Astrocyte (in vitro differentiated cells and primary cell): ENCODE measurements around the gene LACTB. TPM values are rescaled to one million over a fixed set of nuclear protein-coding genes. Genes with fewer than 3 reads are reported as not detected.

Experiments
- DNase-seq: peaks from one replicate; pipeline ENCODE4 v3.0.0-alpha.2; 2010; ENCODE audit warnings: low read depth
- FAIRE-seq: peaks from 2 replicates; lab custom pipeline; 2011; peaks lifted over from hg19 to GRCh38; lab: Jason Lieb, UNC
- H2AFZ ChIP-seq: 2 replicates; pipeline ENCODE4 v1.6.0; 2012; ENCODE audit warnings: low read depth, low read length, inconsistent platforms
- H3K27ac ChIP-seq: 2 replicates; pipeline ENCODE4 v1.5.1; 2011; ENCODE audit warnings: low read depth, low read length, inconsistent platforms
- H3K27me3 ChIP-seq: 2 replicates; pipeline ENCODE4 v1.6.0; 2011; ENCODE audit warnings: low read length, inconsistent platforms; ENCODE audit not compliant: insufficient read depth
- H3K36me3 ChIP-seq: 2 replicates; pipeline ENCODE4 v1.5.1; 2011; ENCODE audit warnings: low read length, inconsistent platforms; ENCODE audit not compliant: insufficient read depth
- H3K4me1 ChIP-seq: 2 replicates; pipeline ENCODE4 v1.5.1; 2011; ENCODE audit warnings: low read length, inconsistent platforms; ENCODE audit not compliant: insufficient read depth
- H3K4me2 ChIP-seq: 2 replicates; pipeline ENCODE4 v1.6.0; 2012; ENCODE audit warnings: low read length, inconsistent platforms
- H3K4me3 ChIP-seq: 2 replicates; pipeline ENCODE4 v1.5.1; 2011; ENCODE audit warnings: low read depth, mild to moderate bottlenecking, low read length, inconsistent platforms; ENCODE audit not compliant: insufficient read depth
- H3K79me2 ChIP-seq: 2 replicates; pipeline ENCODE4 v1.6.0; 2012; ENCODE audit warnings: mild to moderate bottlenecking, low read length, inconsistent platforms; ENCODE audit not compliant: insufficient read depth
- H3K9ac ChIP-seq: 2 replicates; pipeline ENCODE4 v1.6.0; 2012; ENCODE audit warnings: mild to moderate bottlenecking, low read length, inconsistent platforms
- H3K9me3 ChIP-seq: 2 replicates; pipeline ENCODE4 v1.5.1; 2012; ENCODE audit warnings: low read depth, mild to moderate bottlenecking, low read length, inconsistent platforms; ENCODE audit not compliant: insufficient read depth
- H4K20me1 ChIP-seq: 2 replicates; pipeline ENCODE4 v1.6.0; 2012; ENCODE audit warnings: low read length, inconsistent platforms; ENCODE audit not compliant: insufficient read depth
- H3K27ac Mint-ChIP-seq: one replicate; pipeline ENCODE4 v1.8.0; 2021; ENCODE audit warnings: mild to moderate bottlenecking, mixed read lengths; ENCODE audit not compliant: unreplicated experiment
- H3K27me3 Mint-ChIP-seq: one replicate; pipeline ENCODE4 v1.8.0; 2021; ENCODE audit warnings: low read depth, mixed read lengths; ENCODE audit not compliant: unreplicated experiment
- H3K36me3 Mint-ChIP-seq: one replicate; pipeline ENCODE4 v1.8.0; 2021; ENCODE audit warnings: low read depth, mixed read lengths; ENCODE audit not compliant: unreplicated experiment
- H3K4me1 Mint-ChIP-seq: one replicate; pipeline ENCODE4 v1.8.0; 2021; ENCODE audit warnings: low read depth, mixed read lengths; ENCODE audit not compliant: unreplicated experiment
- H3K4me3 Mint-ChIP-seq: one replicate; pipeline ENCODE4 v1.8.0; 2021; ENCODE audit warnings: mild to moderate bottlenecking, moderate library complexity, mixed read lengths; ENCODE audit not compliant: unreplicated experiment
- H3K9me3 Mint-ChIP-seq: one replicate; pipeline ENCODE4 v1.8.0; 2021; ENCODE audit warnings: mild to moderate bottlenecking, mixed read lengths; ENCODE audit not compliant: unreplicated experiment
- CTCF ChIP-seq: IDR thresholded peaks from 2 replicates; pipeline ENCODE4 v1.5.1; 2011; ENCODE audit warnings: low read depth, mild to moderate bottlenecking, inconsistent platforms, low read length, moderate library complexity; ENCODE audit not compliant: insufficient read depth
- EZH2 ChIP-seq: IDR thresholded peaks from 2 replicates; pipeline ENCODE4 v1.6.1; 2012; ENCODE audit warnings: mild to moderate bottlenecking, low read length, inconsistent platforms; ENCODE audit not compliant: insufficient read depth
- total RNA-seq: library from RNA; stranded (reverse); gene quantifications from 2 replicates; pipeline ENCODE4 v1.2.1, GENCODE V29; 2021

The LACTB gene
- total RNA-seq, 1 donor from 2014 or later = 29.8 TPM

GRCh38 chr15:63083541-63083940 is 38.1 kb upstream of the LACTB start:
- peaks cover 32% of the 10 kb centered on the region for H3K4me1 Mint-ChIP-seq
- DNase-seq = no peak
- TF ChIP-seq CTCF (no peak), EZH2 (no peak)

GRCh38 chr15:63084806-63085205 is 36.9 kb upstream of the LACTB start:
- no peak overlapping the region for H3K4me2 ChIP-seq
- H4K20me1 ChIP-seq = no peaks in the 10 kb centered on the region
- Mint-ChIP-seq H3K4me3 (no peak overlapping the region), H3K9me3 (peaks cover 4% of the 10 kb centered on the region), H3K27ac (no peak overlapping the region), H3K36me3 (no peaks in the 10 kb centered on the region), H3K4me1 (peaks cover 36% of the 10 kb centered on the region), H3K27me3 (no peaks in the 10 kb centered on the region)
- no peak overlapping the region for H3K9ac ChIP-seq
- no peak for FAIRE-seq
- H3K27me3 ChIP-seq = no peaks in the 10 kb centered on the region
- TF ChIP-seq EZH2 (no peak), CTCF (no peak)
- no peak overlapping the region for H3K27ac ChIP-seq
- no peak overlapping the region for H2AFZ ChIP-seq
- H3K36me3 ChIP-seq = no peaks in the 10 kb centered on the region
- H3K4me3 ChIP-seq = no peak overlapping the region
- H3K79me2 ChIP-seq = no peaks in the 10 kb centered on the region
- no peak for DNase-seq
- no peaks in the 10 kb centered on the region for H3K9me3 ChIP-seq
- peaks cover 23% of the 10 kb centered on the region for H3K4me1 ChIP-seq

More at GRCh38 chr15:63083541-63083940, 38.1 kb upstream of the LACTB start:
- Histone ChIP-seq H3K4me2 (no peak overlapping the region), H3K79me2 (no peaks in the 10 kb centered on the region), H3K27me3 (no peaks in the 10 kb centered on the region), H3K9ac (no peak overlapping the region), H3K4me1 (peaks cover 13% of the 10 kb centered on the region), H2AFZ (no peak overlapping the region), H3K36me3 (no peaks in the 10 kb centered on the region), H3K9me3 (no peaks in the 10 kb centered on the region), H3K4me3 (no peak overlapping the region), H4K20me1 (no peaks in the 10 kb centered on the region), H3K27ac (no peak overlapping the region)
- no peak for FAIRE-seq
- Mint-ChIP-seq H3K27ac (no peak overlapping the region), H3K36me3 (no peaks in the 10 kb centered on the region), H3K9me3 (peaks cover 4% of the 10 kb centered on the region), H3K4me3 (no peak overlapping the region), H3K27me3 (no peaks in the 10 kb centered on the region)

- Histone ChIP-seq H3K4me3 (no peak overlapping the region), H3K79me2 (no peaks in the 10 kb centered on the region), H3K4me2 (no peak overlapping the region), H3K9me3 (no peaks in the 10 kb centered on the region), H2AFZ (no peak overlapping the region), H4K20me1 (no peaks in the 10 kb centered on the region), H3K36me3 (no peaks in the 10 kb centered on the region), H3K9ac (no peak overlapping the region), H3K4me1 (peaks cover 18% of the 10 kb centered on the region), H3K27me3 (no peaks in the 10 kb centered on the region), H3K27ac (no peak overlapping the region)
- Mint-ChIP-seq H3K27ac (no peak overlapping the region), H3K4me3 (no peak overlapping the region), H3K27me3 (no peaks in the 10 kb centered on the region), H3K9me3 (peaks cover 4% of the 10 kb centered on the region), H3K36me3 (no peaks in the 10 kb centered on the region), H3K4me1 (peaks cover 32% of the 10 kb centered on the region)
- DNase-seq = no peak
- no peak for FAIRE-seq
- no peak for TF ChIP-seq CTCF
- no peak for TF ChIP-seq EZH2
Observed at GRCh38 chr15:63085289-63085688, 36.4 kb upstream of the LACTB start.
